ENCODE measurements around the gene CTBP1.

Gene CTBP1

GRCh38 chr4:1236103-1236641 is 12.8 kb downstream of the CTBP1 start:
- DNase-seq: no peak

GRCh38 chr4:1235381-1236102 is 13.4 kb downstream of the CTBP1 start:
- DNase-seq: no peak

- DNase-seq: no peak
Observed at GRCh38 chr4:1234811-1235292, 14.1 kb downstream of the CTBP1 start.

- DNase-seq: no peak
Observed at GRCh38 chr4:1234309-1234695, 14.6 kb downstream of the CTBP1 start.

GRCh38 chr4:1233641-1234308 is 15.2 kb downstream of the CTBP1 start:
- DNase-seq: no peak

GRCh38 chr4:1232661-1233621 is 16.0 kb downstream of the CTBP1 start:
- no peak for DNase-seq

- no peak for DNase-seq
Observed at GRCh38 chr4:1231637-1232360, 17.1 kb downstream of the CTBP1 start.

GRCh38 chr4:1230971-1231636 is 17.8 kb downstream of the CTBP1 start:
- DNase-seq: no peak

GRCh38 chr4:1230316-1230715 is 18.6 kb downstream of the CTBP1 start:
- no peak for DNase-seq

GRCh38 chr4:1229117-1229849 is 19.6 kb downstream of the CTBP1 start:
- DNase-seq: no peak

GRCh38 chr4:1227816-1228215 is 21.1 kb downstream of the CTBP1 start:
- no peak for DNase-seq

GRCh38 chr4:1226598-1226997 is 22.3 kb downstream of the CTBP1 start:
- no peak for DNase-seq

GRCh38 chr4:1226144-1226481 is 22.8 kb downstream of the CTBP1 start:
- DNase-seq: no peak

GRCh38 chr4:1225272-1226143 is 23.4 kb downstream of the CTBP1 start:
- no peak for DNase-seq

- no peak for DNase-seq
Observed at GRCh38 chr4:1223841-1224809, 24.8 kb downstream of the CTBP1 start.

GRCh38 chr4:1222938-1223690 is 25.8 kb downstream of the CTBP1 start:
- no peak for DNase-seq

- DNase-seq: no peak
Observed at GRCh38 chr4:1222036-1222789, 26.7 kb downstream of the CTBP1 start.
